PC-3 (cell line): ENCODE measurements around the gene PAPSS2. TPM values are rescaled to one million over a fixed set of nuclear protein-coding genes. Genes with fewer than 3 reads are reported as not detected.
A peak's percentile ranks its signal among the peaks of the same experiment; 100 is the strongest.
"Not testable (repeated sequence)": the region's sequence is repeated elsewhere in the genome, so short reads cannot be mapped to it uniquely, and the experiment has no call there.

ENCODE experiments used
- ATAC-seq: fragments of 200-7000 bp; cut with Tn5 transposase; 2 replicates; pipeline ENCODE4 v1.9.1; 2020; ENCODE audit warnings: mild to moderate bottlenecking, moderate library complexity
- Bru-seq: library from RNA; stranded (reverse); fragments of 400-500 nt; gene quantifications from one replicate; lab custom pipeline; 2021; lab: Mats Ljungman, UMichigan
- BruChase-seq, 2 experiments: library from RNA; stranded (reverse); fragments of 400-500 nt; gene quantifications; one replicate each; lab custom pipeline; 2021; lab: Mats Ljungman, UMichigan
- BruUV-seq: library from RNA; stranded (reverse); fragments of 400-500 nt; replicated peaks from 2 replicates; lab custom pipeline; 2021; lab: Mats Ljungman, UMichigan
- CTCF ChIA-PET: fragments of 300-600 bp; sonication (Branson Sonifier 250); formaldehyde crosslinking; loops from one replicate; lab custom pipeline; 2022; ENCODE audit warnings: antibody characterized with exemption; lab: Charles Lee
- POLR2A ChIA-PET: fragments of 300-600 bp; sonication (Branson Sonifier 250); formaldehyde crosslinking; loops from one replicate; lab custom pipeline; 2022; ENCODE audit warnings: antibody characterized with exemption; ENCODE audit not compliant: unreplicated experiment; lab: Charles Lee
- DNase-seq: peaks from one replicate; pipeline ENCODE4 v3.0.0-alpha.2; 2015
- H2AFZ ChIP-seq: fragments of 300-600 bp; sonication (generic); 2 replicates; pipeline ENCODE4 v1.6.0; 2016; ENCODE audit warnings: antibody characterized with exemption, low read length
- H3F3A ChIP-seq: fragments of 300-600 bp; sonication (generic); one replicate; pipeline ENCODE4 v1.6.0; 2017; ENCODE audit warnings: antibody characterized with exemption, low read length, control low read depth, mild to moderate bottlenecking; ENCODE audit not compliant: unreplicated experiment
- H3K27ac ChIP-seq: fragments of 300-600 bp; sonication (generic); 2 replicates; pipeline ENCODE4 v1.5.1; 2016; ENCODE audit warnings: mild to moderate bottlenecking, low read length
- H3K27me3 ChIP-seq: fragments of 300-600 bp; sonication (generic); 2 replicates; pipeline ENCODE4 v1.6.1; 2016; ENCODE audit warnings: low read length, mixed read lengths
- H3K36me3 ChIP-seq: fragments of 300-600 bp; sonication (generic); 2 replicates; pipeline ENCODE4 v1.6.1; 2016; ENCODE audit warnings: low read depth, mixed run types, low read length, mixed read lengths
- H3K4me1 ChIP-seq: fragments of 300-600 bp; sonication (generic); 2 replicates; pipeline ENCODE4 v1.5.1; 2016; ENCODE audit warnings: low read length; ENCODE audit not compliant: insufficient read depth
- H3K4me2 ChIP-seq: fragments of 300-600 bp; sonication (generic); 2 replicates; pipeline ENCODE4 v1.6.0; 2016; ENCODE audit warnings: low read length
- H3K4me3 ChIP-seq: fragments of 300-600 bp; sonication (generic); 2 replicates; pipeline ENCODE4 v1.5.1; 2016; ENCODE audit warnings: mild to moderate bottlenecking, low read length, mixed read lengths
- H3K79me2 ChIP-seq: fragments of 300-600 bp; sonication (generic); 2 replicates; pipeline ENCODE4 v1.6.1; 2017; ENCODE audit warnings: low read length, mixed read lengths
- H3K9ac ChIP-seq: fragments of 300-600 bp; sonication (generic); 2 replicates; pipeline ENCODE4 v1.6.0; 2016; ENCODE audit warnings: mild to moderate bottlenecking, low read length
- H3K9me2 ChIP-seq: fragments of 300-600 bp; sonication (generic); replicated peaks from 2 replicates; pipeline ENCODE4 v1.6.1; 2016; ENCODE audit warnings: mixed run types, low read length, mixed read lengths
- H3K9me3 ChIP-seq: fragments of 300-600 bp; sonication (generic); 2 replicates; pipeline ENCODE4 v1.6.1; 2016; ENCODE audit warnings: low read length, mixed read lengths
- H4K20me1 ChIP-seq: fragments of 300-600 bp; sonication (generic); 2 replicates; pipeline ENCODE4 v1.6.1; 2016; ENCODE audit warnings: low read length, mixed read lengths
- EZH2 ChIP-seq: fragments of 300-600 bp; sonication (generic); IDR thresholded peaks from one replicate; pipeline ENCODE4 v1.6.1; 2017; ENCODE audit warnings: antibody characterized with exemption, mild to moderate bottlenecking, low read length; ENCODE audit not compliant: unreplicated experiment
- EZH2phosphoT487 ChIP-seq: fragments of 300-600 bp; sonication (generic); IDR thresholded peaks from 2 replicates; pipeline ENCODE4 v1.6.1; 2018; ENCODE audit warnings: mild to moderate bottlenecking, antibody characterized with exemption, low read length, borderline replicate concordance
- intact Hi-C: fragments of 100-400 bp; cut with micrococcal nuclease; formaldehyde crosslinking; loops from 2 replicates; pipeline ENCODE4 v1.9.0; 2023
- long read RNA-seq: library from polyadenylated mRNA; unstranded; transcript quantifications from one replicate; pipeline ENCODE4 v2.0.0, GENCODE V29; 2021; ENCODE audit not compliant: unreplicated experiment
- total RNA-seq: library from RNA; depleted of rRNA; stranded (reverse); fragments of >200 nt; gene quantifications from 2 replicates; pipeline ENCODE4 v1.2.3, GENCODE V29; 2014; rRNA removed
- TF ChIP-seq, protein P1 (sequence below): fragments of 300-600 bp; sonication (generic); conservative IDR thresholded peaks from 2 replicates; pipeline ENCODE4 v1.5.1; 2017; ENCODE audit warnings: antibody characterized with exemption, low read depth, mild to moderate bottlenecking, low read length

The PAPSS2 gene
- total RNA-seq (16.4 and 17.3 TPM in 2 replicates), Bru-seq, nascent RNA (percentile 61 among the genes with signal in this experiment), BruChase-seq, experiment 1, labeled RNA remaining after a 6-hour chase (percentile 65 among the genes with signal in this experiment), BruChase-seq, experiment 2, labeled RNA remaining after a 2-hour chase (percentile 53 among the genes with signal in this experiment)
- long read RNA-seq, transcript PAPSS2-201 (12 exons, 3,949 nt) = major isoform, 38 of 53 reads
- long read RNA-seq, partial matches to known transcripts = 14 of 53 reads
- long read RNA-seq, other reads (novel, unspliced or antisense) = 1 of 53 reads

DNA sequence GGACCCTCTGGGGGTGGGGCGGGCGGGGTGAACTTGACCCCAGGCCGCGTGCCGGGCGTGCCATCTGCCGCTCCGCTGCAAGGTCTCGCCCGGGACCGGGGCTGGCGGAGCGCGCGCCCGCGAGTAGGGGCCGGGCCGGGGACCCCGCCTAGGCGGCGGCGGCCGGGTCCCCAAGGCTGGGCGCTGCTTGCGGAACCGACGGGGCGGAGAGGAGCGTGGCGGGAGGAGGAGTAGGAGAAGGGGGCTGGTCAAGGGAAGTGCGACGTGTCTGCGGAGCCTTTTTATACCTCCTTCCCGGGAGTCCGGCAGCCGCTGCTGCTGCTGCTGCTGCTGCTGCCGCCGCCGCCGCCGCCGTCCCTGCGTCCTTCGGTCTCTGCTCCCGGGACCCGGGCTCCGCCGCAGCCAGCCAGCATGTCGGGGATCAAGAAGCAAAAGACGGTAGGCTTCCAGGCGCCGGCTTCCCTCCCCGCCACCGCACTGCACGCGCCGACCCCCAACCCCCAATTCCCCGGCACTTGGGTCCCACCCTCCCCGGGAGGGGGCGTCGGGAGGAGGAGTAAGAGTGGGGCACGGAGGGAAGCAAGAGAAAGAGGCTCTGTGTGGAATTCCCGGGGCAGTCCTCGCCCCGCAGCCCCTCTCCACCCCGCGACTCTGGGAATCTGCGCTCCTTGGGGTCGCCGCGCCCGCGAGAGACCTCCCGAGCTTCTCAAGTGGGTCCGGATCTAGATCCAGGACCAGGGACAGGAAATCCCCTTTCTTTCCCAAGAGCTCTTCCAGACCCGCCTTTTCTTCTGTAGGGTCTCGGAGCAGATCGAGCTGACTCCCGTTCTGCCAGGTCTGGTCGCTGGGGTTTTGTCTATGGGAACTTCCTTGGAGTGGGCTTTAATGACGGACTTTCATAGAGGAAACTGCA is at the start of gene PAPSS2:
TSS of gene PAPSS2 (plus strand) at position 308 of the 913 bp plus-strand sequence. CDS start at position 412, 104 bp downstream.
- no peaks in the 10 kb centered on the region for H4K20me1 ChIP-seq
- no peaks in the 10 kb centered on the region; the same call in 1 of the 2 replicates for H3K36me3 ChIP-seq
- H3F3A ChIP-seq = no peaks in the 10 kb centered on the region
- DNase-seq (peak; percentile 53), ATAC-seq (peak; percentile 59)
- ChIA-PET CTCF (interaction anchor here (0.6 kb wide), 1 partner anchor 55 kb away, joined by 3 read pairs; no protein-coding TSS in a partner anchor), POLR2A (no interaction called here)
- peak within 1 kb of the TSS; percentile 95 for H2AFZ ChIP-seq
- no peaks in the 10 kb centered on the region for H3K9me3 ChIP-seq
- H3K9me2 ChIP-seq = no peaks in the 10 kb centered on the region
- peak within 1 kb of the TSS; percentile 73 for H3K9ac ChIP-seq
- no peaks in the 10 kb centered on the region for H3K27me3 ChIP-seq
- H3K79me2 ChIP-seq = peaks cover 27% of the 10 kb centered on the region
- peak within 1 kb of the TSS; percentile 93 for H3K4me3 ChIP-seq
- peak within 1 kb of the TSS; percentile 97 for H3K4me2 ChIP-seq
- BruUV-seq = no TSS peak
- TF ChIP-seq, protein P1, sequence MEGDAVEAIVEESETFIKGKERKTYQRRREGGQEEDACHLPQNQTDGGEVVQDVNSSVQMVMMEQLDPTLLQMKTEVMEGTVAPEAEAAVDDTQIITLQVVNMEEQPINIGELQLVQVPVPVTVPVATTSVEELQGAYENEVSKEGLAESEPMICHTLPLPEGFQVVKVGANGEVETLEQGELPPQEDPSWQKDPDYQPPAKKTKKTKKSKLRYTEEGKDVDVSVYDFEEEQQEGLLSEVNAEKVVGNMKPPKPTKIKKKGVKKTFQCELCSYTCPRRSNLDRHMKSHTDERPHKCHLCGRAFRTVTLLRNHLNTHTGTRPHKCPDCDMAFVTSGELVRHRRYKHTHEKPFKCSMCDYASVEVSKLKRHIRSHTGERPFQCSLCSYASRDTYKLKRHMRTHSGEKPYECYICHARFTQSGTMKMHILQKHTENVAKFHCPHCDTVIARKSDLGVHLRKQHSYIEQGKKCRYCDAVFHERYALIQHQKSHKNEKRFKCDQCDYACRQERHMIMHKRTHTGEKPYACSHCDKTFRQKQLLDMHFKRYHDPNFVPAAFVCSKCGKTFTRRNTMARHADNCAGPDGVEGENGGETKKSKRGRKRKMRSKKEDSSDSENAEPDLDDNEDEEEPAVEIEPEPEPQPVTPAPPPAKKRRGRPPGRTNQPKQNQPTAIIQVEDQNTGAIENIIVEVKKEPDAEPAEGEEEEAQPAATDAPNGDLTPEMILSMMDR = no peak
- TF ChIP-seq EZH2phosphoT487 (no peak), EZH2 (no peak)
- peaks cover 31% of the 10 kb centered on the region for H3K4me1 ChIP-seq
- H3K27ac ChIP-seq = no peak within 1 kb of the TSS
- intact Hi-C loops = loop anchor here (2.0 to 5.0 kb wide), 2 partner anchors 35 to 62 kb away; no protein-coding TSS in a partner anchor

DNA sequence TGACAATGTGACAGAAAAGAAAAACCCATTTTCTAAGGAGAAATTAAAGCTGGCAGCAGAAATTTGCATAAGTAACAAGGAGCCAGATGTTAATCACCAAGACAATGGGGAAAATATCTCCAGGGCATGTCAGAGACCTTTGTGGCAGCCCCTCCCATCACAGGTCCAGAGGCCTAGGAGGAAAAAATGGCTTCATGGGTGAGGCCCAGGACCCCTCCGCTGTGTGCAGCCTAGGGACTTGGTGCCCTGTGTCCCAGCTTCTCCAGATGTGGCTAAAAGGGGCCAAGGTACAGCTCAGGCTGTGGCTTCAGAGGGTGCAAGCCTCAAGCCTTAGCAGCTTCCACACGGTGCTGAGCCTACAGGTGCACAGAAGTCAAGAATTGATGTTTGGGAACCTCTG is 48.3 kb upstream of the PAPSS2 start:
- intact Hi-C loops, H3F3A ChIP-seq, H3K27me3 ChIP-seq, H3K4me1 ChIP-seq, ATAC-seq, H3K27ac ChIP-seq, H2AFZ ChIP-seq, H3K4me2 ChIP-seq, H3K36me3 ChIP-seq, H3K9me2 ChIP-seq, H3K79me2 ChIP-seq, BruUV-seq, DNase-seq, H3K4me3 ChIP-seq, POLR2A ChIA-PET, H3K9ac ChIP-seq, H4K20me1 ChIP-seq, H3K9me3 ChIP-seq, CTCF ChIA-PET: not testable (repeated sequence)

DNA sequence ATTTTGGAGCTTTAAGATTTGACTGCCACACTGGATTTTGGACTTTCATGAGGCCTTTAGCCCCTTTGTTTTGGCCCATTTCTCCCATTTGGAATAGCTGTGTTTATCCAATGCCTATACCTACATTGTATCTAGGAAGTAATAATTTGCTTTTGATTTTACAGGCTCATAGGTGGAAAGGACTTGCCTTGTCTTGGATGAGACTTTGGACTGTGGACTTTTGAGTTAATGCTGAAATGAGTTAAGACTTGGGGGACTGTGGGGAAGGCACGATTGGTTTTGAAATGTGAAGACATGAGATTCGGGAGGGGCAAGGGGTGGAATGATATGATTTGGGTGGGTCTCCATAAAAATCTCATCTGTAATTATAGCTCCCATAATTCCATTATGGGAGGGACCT is 47.6 kb upstream of the PAPSS2 start:
- no peaks in the 10 kb centered on the region for H3K79me2 ChIP-seq
- POLR2A ChIA-PET = no interaction called here

More for the DNA sequence above, 47.6 kb upstream of the PAPSS2 start:
- Histone ChIP-seq H3F3A (no peaks in the 10 kb centered on the region), H3K9me3 (no peaks in the 10 kb centered on the region), H3K9ac (no peak overlapping the region), H3K4me3 (no peak overlapping the region), H3K36me3 (no peaks in the 10 kb centered on the region), H3K27me3 (no peaks in the 10 kb centered on the region), H3K4me1 (no peaks in the 10 kb centered on the region), H3K27ac (no peak overlapping the region), H4K20me1 (no peaks in the 10 kb centered on the region), H2AFZ (no peak overlapping the region), H3K4me2 (no peak overlapping the region), H3K9me2 (no peaks in the 10 kb centered on the region)
- DNase-seq (no peak), ATAC-seq (no peak)
- TF ChIP-seq, protein P1 = no peak
- TF ChIP-seq EZH2phosphoT487 (no peak), EZH2 (no peak)
- no TSS peak for BruUV-seq
- CTCF ChIA-PET = no interaction called here
- intact Hi-C loops = no loop called here
